A673 (cell line): ENCODE measurements around the gene KIF5C. TPM values are rescaled to one million over a fixed set of nuclear protein-coding genes. Genes with fewer than 3 reads are reported as not detected.

ENCODE experiments used
- BruUV-seq: library from RNA; stranded (reverse); fragments of 400-500 nt; replicated peaks from 2 replicates; lab custom pipeline; 2021; lab: Mats Ljungman, UMichigan
- CTCF ChIA-PET: fragments of 300-600 bp; sonication (Branson Sonifier 250); formaldehyde crosslinking; loops from one replicate; lab custom pipeline; 2022; ENCODE audit warnings: antibody characterized with exemption; lab: Charles Lee
- POLR2A ChIA-PET: fragments of 300-600 bp; sonication (Branson Sonifier 250); formaldehyde crosslinking; loops from one replicate; lab custom pipeline; 2022; ENCODE audit warnings: antibody characterized with exemption; ENCODE audit not compliant: low non-redundant PET; lab: Charles Lee
- DNase-seq: peaks from one replicate; pipeline ENCODE4 v3.0.0-alpha.2; 2015; ENCODE audit warnings: low spot score
- H3K27ac ChIP-seq: fragments of 200-600 bp; sonication (generic); 2 replicates; pipeline ENCODE4 v1.5.1; 2016; ENCODE audit warnings: mixed run types, low read depth, mild to moderate bottlenecking, mixed read lengths, antibody characterized with exemption, low read length; ENCODE audit not compliant: poor library complexity, severe bottlenecking
- H3K27me3 ChIP-seq: fragments of 200-600 bp; sonication (generic); replicated peaks from 2 replicates; pipeline ENCODE4 v1.6.1; 2017; ENCODE audit warnings: mixed run types, low read depth, mild to moderate bottlenecking, mixed read lengths, antibody characterized with exemption, low read length; ENCODE audit not compliant: insufficient read depth, poor library complexity
- H3K36me3 ChIP-seq: fragments of 200-600 bp; sonication (generic); 2 replicates; pipeline ENCODE4 v1.6.1; 2016; ENCODE audit warnings: mixed run types, mild to moderate bottlenecking, mixed read lengths, antibody characterized with exemption, low read length; ENCODE audit not compliant: insufficient read depth, poor library complexity, severe bottlenecking
- H3K4me1 ChIP-seq: fragments of 200-600 bp; sonication (generic); 2 replicates; pipeline ENCODE4 v1.6.1; 2017; ENCODE audit warnings: mixed run types, mild to moderate bottlenecking, mixed read lengths, antibody characterized with exemption, low read length; ENCODE audit not compliant: insufficient read depth, poor library complexity, severe bottlenecking
- H3K4me3 ChIP-seq: fragments of 200-600 bp; sonication (generic); 2 replicates; pipeline ENCODE4 v1.5.1; 2016; ENCODE audit warnings: low read depth, mixed run types, mild to moderate bottlenecking, mixed read lengths, low read length; ENCODE audit not compliant: poor library complexity, severe bottlenecking
- H3K9me3 ChIP-seq: fragments of 200-600 bp; sonication (generic); 2 replicates; pipeline ENCODE4 v1.6.1; 2016; ENCODE audit warnings: mixed run types, low read depth, mild to moderate bottlenecking, mixed read lengths, antibody characterized with exemption, low read length; ENCODE audit not compliant: poor library complexity, severe bottlenecking
- CTCF ChIP-seq: fragments of 300-800, 200-600 bp; sonication (generic); conservative IDR thresholded peaks from 2 replicates; pipeline ENCODE4 v1.5.1; 2017; ENCODE audit warnings: low read depth, mild to moderate bottlenecking, antibody characterized with exemption, low read length, moderate library complexity, mixed read lengths
- EZH2 ChIP-seq: fragments of 200-600 bp; sonication (generic); IDR thresholded peaks from 2 replicates; pipeline ENCODE4 v1.6.1; 2017; ENCODE audit warnings: borderline replicate concordance, low read depth, mild to moderate bottlenecking, mixed read lengths, antibody characterized with exemption, low read length; ENCODE audit not compliant: poor library complexity, severe bottlenecking
- intact Hi-C: fragments of 100-400 bp; cut with micrococcal nuclease; formaldehyde crosslinking; loops from one replicate; pipeline ENCODE4 v1.10.0; 2022; ENCODE audit not compliant: unreplicated experiment
- total RNA-seq: library from RNA; stranded (reverse); gene quantifications from 2 replicates; pipeline ENCODE4 v1.2.3, GENCODE V29; 2021

The KIF5C gene
- total RNA-seq, 1 experiment from 2014 or later: 0.58 TPM

- no peak overlapping the region for H3K4me3 ChIP-seq
- POLR2A ChIA-PET: no interaction called here
- BruUV-seq: no TSS peak
- intact Hi-C loops: loop anchor here (10.0 kb wide), 1 partner anchor 626 kb away; no protein-coding TSS in a partner anchor
- CTCF ChIA-PET: no interaction called here
- H3K9me3 ChIP-seq: no peaks in the 10 kb centered on the region
- TF ChIP-seq EZH2: no peak
- TF ChIP-seq CTCF: no peak
- H3K27me3 ChIP-seq: no peaks in the 10 kb centered on the region
- H3K27ac ChIP-seq: no peak overlapping the region
- peak; percentile 21 for DNase-seq
- no peaks in the 10 kb centered on the region for H3K36me3 ChIP-seq
- no peaks in the 10 kb centered on the region for H3K4me1 ChIP-seq
These were observed 64.2 kb downstream of the KIF5C start for GRCh38 chr2:148939271-148939670.

GRCh38 chr2:148943097-148943496, 68.1 kb downstream of the KIF5C start:
- intact Hi-C loops: no loop called here
- POLR2A ChIA-PET: no interaction called here
- peaks cover 8% of the 10 kb centered on the region for H3K9me3 ChIP-seq
- no peak for DNase-seq
- TF ChIP-seq EZH2 (no peak), CTCF (no peak)
- H3K27ac ChIP-seq: no peak overlapping the region
- no TSS peak for BruUV-seq
- H3K27me3 ChIP-seq: no peaks in the 10 kb centered on the region
- CTCF ChIA-PET: no interaction called here
- H3K4me3 ChIP-seq: no peak overlapping the region
- H3K4me1 ChIP-seq: no peaks in the 10 kb centered on the region
- no peaks in the 10 kb centered on the region for H3K36me3 ChIP-seq

GRCh38 chr2:148944536-148944935, 69.5 kb downstream of the KIF5C start:
- no peaks in the 10 kb centered on the region for H3K36me3 ChIP-seq
- no TSS peak for BruUV-seq
- H3K4me1 ChIP-seq: no peaks in the 10 kb centered on the region
- no peak overlapping the region for H3K27ac ChIP-seq
- peaks cover 8% of the 10 kb centered on the region for H3K9me3 ChIP-seq
- no peak overlapping the region for H3K4me3 ChIP-seq
- no peaks in the 10 kb centered on the region for H3K27me3 ChIP-seq
- intact Hi-C loops: no loop called here
- CTCF ChIA-PET: no interaction called here
- POLR2A ChIA-PET: no interaction called here
- DNase-seq: no peak
- TF ChIP-seq EZH2 (no peak), CTCF (no peak)
